GM19468 (cell line): Measurements from ENCODE around the gene CFAP77.

Source experiments
- ATAC-seq: cut with Tn5 transposase; IDR thresholded peaks from one replicate; pipeline ENCODE4 v1.9.1; 2021; ENCODE audit warnings: mild to moderate bottlenecking, moderate library complexity, moderate number of reproducible peaks; ENCODE audit not compliant: unreplicated experiment; ENCODE audit errors: extremely low read depth

CFAP77 gene

GRCh38 chr9:132406554-132407122, 3.4 kb upstream of the CFAP77 start, which contains the start of gene TTF1:
Gene TTF1 (minus strand): TSS chr9:132406840. CDS start chr9:132402821, 4,019 bp downstream.
- no peak for ATAC-seq

- no peak for ATAC-seq
These were observed 2.8 kb upstream of the CFAP77 start for GRCh38 chr9:132407196-132407595.

- ATAC-seq = no peak
These were observed 1.5 kb upstream of the CFAP77 start for GRCh38 chr9:132408521-132408920.

GRCh38 chr9:132410642-132411041, 631 bp downstream of the CFAP77 start:
- ATAC-seq = no peak

GRCh38 chr9:132411091-132411508, 1.1 kb downstream of the CFAP77 start:
- ATAC-seq = no peak

- ATAC-seq = no peak
These were observed 2.1 kb downstream of the CFAP77 start for GRCh38 chr9:132412089-132412488.

- no peak for ATAC-seq
These were observed 3.9 kb downstream of the CFAP77 start for GRCh38 chr9:132413926-132414325.

GRCh38 chr9:132414731-132415130, 4.7 kb downstream of the CFAP77 start:
- ATAC-seq = no peak

- no peak for ATAC-seq
These were observed 5.2 kb downstream of the CFAP77 start for GRCh38 chr9:132415181-132415580.

- no peak for ATAC-seq
These were observed 8.8 kb downstream of the CFAP77 start for GRCh38 chr9:132418726-132419363.

GRCh38 chr9:132422574-132422973, 12.6 kb downstream of the CFAP77 start:
- ATAC-seq = no peak

GRCh38 chr9:132423503-132423902, 13.5 kb downstream of the CFAP77 start:
- ATAC-seq = no peak

GRCh38 chr9:132424857-132425674, 15.1 kb downstream of the CFAP77 start:
- ATAC-seq = no peak

GRCh38 chr9:132425675-132426062, 15.7 kb downstream of the CFAP77 start:
- no peak for ATAC-seq

- ATAC-seq = no peak
These were observed 16.8 kb downstream of the CFAP77 start for GRCh38 chr9:132426639-132427414.

- ATAC-seq = no peak
These were observed 21.0 kb downstream of the CFAP77 start for GRCh38 chr9:132430998-132431397.

GRCh38 chr9:132434881-132435280, 24.9 kb downstream of the CFAP77 start:
- no peak for ATAC-seq

GRCh38 chr9:132439153-132439552, 29.1 kb downstream of the CFAP77 start:
- no peak for ATAC-seq

- no peak for ATAC-seq
These were observed 30.7 kb downstream of the CFAP77 start for GRCh38 chr9:132440735-132441134.

- no peak for ATAC-seq
These were observed 31.4 kb downstream of the CFAP77 start for GRCh38 chr9:132441404-132441803.
